HuH-7 (cell line): Measurements from ENCODE around the gene FIBIN.
A peak's percentile ranks its signal among the peaks of the same experiment; 100 is the strongest.
"Not testable (repeated sequence)": the region's sequence is repeated elsewhere in the genome, so short reads cannot be mapped to it uniquely, and the experiment has no call there.

Experiments
- DNase-seq: peaks from one replicate; pipeline ENCODE4 v3.0.0; 2011; ENCODE audit warnings: low spot score

FIBIN gene

GRCh38 chr11:26977209-26977608 is 16.7 kb upstream of the FIBIN start:
- not testable (repeated sequence) for DNase-seq

GRCh38 chr11:26983645-26984044 is 10.3 kb upstream of the FIBIN start:
- no peak for DNase-seq

GRCh38 chr11:26985470-26985869 is 8.4 kb upstream of the FIBIN start:
- no peak for DNase-seq

GRCh38 chr11:26985943-26986342 is 8.0 kb upstream of the FIBIN start:
- DNase-seq, result no peak

GRCh38 chr11:26987272-26987671 is 6.6 kb upstream of the FIBIN start:
- DNase-seq, result no peak

GRCh38 chr11:26987731-26988130 is 6.2 kb upstream of the FIBIN start:
- no peak for DNase-seq

GRCh38 chr11:26992031-26992541 is 1.8 kb upstream of the FIBIN start:
- peak; percentile 52 for DNase-seq

- DNase-seq, result no peak
These were observed 751 bp downstream of the FIBIN start for GRCh38 chr11:26994631-26995095.

- DNase-seq, result no peak
These were observed 2.0 kb downstream of the FIBIN start for GRCh38 chr11:26995701-26996460.

- no peak for DNase-seq
These were observed 3.5 kb downstream of the FIBIN start for GRCh38 chr11:26997378-26997777.

GRCh38 chr11:27001136-27001730 is 7.3 kb downstream of the FIBIN start:
- DNase-seq, result not testable (repeated sequence)

- no peak for DNase-seq
These were observed 8.5 kb downstream of the FIBIN start for GRCh38 chr11:27002431-27002830.

GRCh38 chr11:27002838-27003237 is 8.9 kb downstream of the FIBIN start:
- DNase-seq, result no peak

GRCh38 chr11:27004103-27004502 is 10.2 kb downstream of the FIBIN start:
- DNase-seq, result no peak

- no peak for DNase-seq
These were observed 15.1 kb downstream of the FIBIN start for GRCh38 chr11:27008811-27009535.

- no peak for DNase-seq
These were observed 17.8 kb downstream of the FIBIN start for GRCh38 chr11:27011560-27012233.

- no peak for DNase-seq
These were observed 18.5 kb downstream of the FIBIN start for GRCh38 chr11:27012234-27012921.

GRCh38 chr11:27013781-27014361 is 20.0 kb downstream of the FIBIN start:
- no peak for DNase-seq

GRCh38 chr11:27018902-27019529 is 25.1 kb downstream of the FIBIN start:
- DNase-seq, result no peak

- no peak for DNase-seq
These were observed 26.8 kb downstream of the FIBIN start for GRCh38 chr11:27020751-27021150.
